Endothelial cell of umbilical vein (primary cell): ENCODE data around the gene ADCY3. TPM values are rescaled to one million over a fixed set of nuclear protein-coding genes. Genes with fewer than 3 reads are reported as not detected.

Source experiments
- BruUV-seq: library from RNA; stranded (reverse); fragments of 400-500 nt; replicated peaks from 2 replicates; lab custom pipeline; 2021; lab: Mats Ljungman, UMichigan
- CTCF ChIA-PET: fragments of 300-600, 350-600 bp; sonication (Branson Sonifier 250); formaldehyde crosslinking; loops from one replicate; lab custom pipeline; 2021; ENCODE audit warnings: antibody characterized with exemption, inconsistent platforms; lab: Charles Lee
- POLR2A ChIA-PET: fragments of 300-600, 350-600 bp; sonication (Branson Sonifier 250); formaldehyde crosslinking; loops from one replicate; lab custom pipeline; 2021; ENCODE audit warnings: antibody characterized with exemption, inconsistent platforms; lab: Charles Lee
- DNase-seq: peaks from one replicate; pipeline ENCODE4 v3.0.0-alpha.2; 2011; ENCODE audit warnings: low read depth, low spot score
- FAIRE-seq: peaks from 2 replicates; lab custom pipeline; 2011; peaks lifted over from hg19 to GRCh38; lab: Jason Lieb, UNC
- H2AFZ ChIP-seq: 2 replicates; pipeline ENCODE4 v1.6.0; 2012; ENCODE audit warnings: low read depth, low read length, control low read depth, inconsistent platforms
- H3K27ac ChIP-seq: 2 replicates; pipeline ENCODE4 v1.5.1; 2011; ENCODE audit warnings: low read depth, mild to moderate bottlenecking, control low read depth, low read length, moderate library complexity; ENCODE audit not compliant: insufficient read depth
- H3K27me3 ChIP-seq, 2 experiments: 2 replicates each; pipeline versions ENCODE4 v1.6.0 to v1.6.1; 2011; ENCODE audit warnings: low read length in 2 of 2, mixed read lengths in 1 of 2; ENCODE audit not compliant: control insufficient read depth in 2 of 2, insufficient read depth in 2 of 2
- H3K36me3 ChIP-seq, 2 experiments: 2 replicates in 1 of 2; 3 replicates in 1 of 2; pipeline ENCODE4 v1.5.1; 2011; ENCODE audit warnings: low read length in 2 of 2, mild to moderate bottlenecking in 1 of 2, moderate library complexity in 1 of 2; ENCODE audit not compliant: control insufficient read depth in 2 of 2, insufficient read depth in 2 of 2; ENCODE audit errors: extremely low read depth in 1 of 2
- H3K4me1 ChIP-seq: 3 replicates; pipeline ENCODE4 v1.5.1; 2011; ENCODE audit warnings: mild to moderate bottlenecking, low read length; ENCODE audit not compliant: control insufficient read depth, insufficient read depth; ENCODE audit errors: extremely low read depth
- H3K4me2 ChIP-seq: 2 replicates; pipeline ENCODE4 v1.6.1; 2011; ENCODE audit warnings: low read length, control low read depth, mixed read lengths; ENCODE audit not compliant: insufficient read depth
- H3K4me3 ChIP-seq, 3 experiments: fragments of 200-600 bp in 1 of 3; sonication (generic), shearing (Covaris generic) in 1 of 3; replicated peaks in 1 of 3; 2 replicates each; pipeline ENCODE4 v1.5.1; 2011 to 2016; ENCODE audit warnings: control low read depth in 3 of 3, low read length in 3 of 3, mild to moderate bottlenecking in 2 of 3, inconsistent platforms in 1 of 3, low read depth in 1 of 3, moderate library complexity in 1 of 3; ENCODE audit not compliant: insufficient read depth in 1 of 3
- H3K79me2 ChIP-seq: 2 replicates; pipeline ENCODE4 v1.6.0; 2012; ENCODE audit warnings: low read length, inconsistent platforms; ENCODE audit not compliant: control insufficient read depth, insufficient read depth
- H3K9ac ChIP-seq: replicated peaks from 2 replicates; pipeline ENCODE3; 2011; ENCODE audit warnings: low read length, control low read depth; ENCODE audit not compliant: insufficient read depth; ENCODE audit errors: extremely low read depth
- H3K9me1 ChIP-seq: replicated peaks from 3 replicates; pipeline ENCODE4 v1.6.0; 2011; ENCODE audit warnings: mild to moderate bottlenecking, low read length; ENCODE audit not compliant: control insufficient read depth, insufficient read depth; ENCODE audit errors: extremely low read depth
- H3K9me3 ChIP-seq: replicated peaks from 2 replicates; pipeline ENCODE4 v1.5.1; 2012; ENCODE audit warnings: low read length, inconsistent platforms; ENCODE audit not compliant: control insufficient read depth, insufficient read depth
- H4K20me1 ChIP-seq: replicated peaks from 2 replicates; pipeline ENCODE3; 2011; ENCODE audit warnings: mild to moderate bottlenecking, low read length; ENCODE audit not compliant: control insufficient read depth, insufficient read depth; ENCODE audit errors: extremely low read depth
- EZH2 ChIP-seq: IDR thresholded peaks from 2 replicates; pipeline ENCODE4 v1.6.1; 2012; ENCODE audit warnings: borderline replicate concordance, low read depth, mild to moderate bottlenecking, moderate library complexity, low read length, inconsistent platforms; ENCODE audit not compliant: severe bottlenecking
- FOS ChIP-seq: IDR thresholded peaks from 2 replicates; pipeline ENCODE4 v1.6.1; 2011; ENCODE audit warnings: mild to moderate bottlenecking, low read length, moderate library complexity, borderline replicate concordance; ENCODE audit not compliant: insufficient read depth
- GATA2 ChIP-seq: IDR thresholded peaks from 2 replicates; pipeline ENCODE4 v1.7.0; 2011; ENCODE audit warnings: low read depth, mild to moderate bottlenecking, moderate library complexity, mixed read lengths, low read length; ENCODE audit not compliant: insufficient read length, insufficient read depth
- JUN ChIP-seq: IDR thresholded peaks from 2 replicates; pipeline ENCODE4 v1.6.1; 2011; ENCODE audit warnings: borderline replicate concordance, low read depth; ENCODE audit not compliant: insufficient read length, insufficient read depth
- MYC ChIP-seq: IDR thresholded peaks from one replicate; pipeline ENCODE4 v1.6.1; 2011; ENCODE audit warnings: mild to moderate bottlenecking, low read depth, low read length
- POLR2A ChIP-seq: IDR thresholded peaks from 2 replicates; pipeline ENCODE4 v1.6.1; 2012; ENCODE audit warnings: low read depth, mild to moderate bottlenecking, control low read depth, low read length
- POLR2AphosphoS5 ChIP-seq: IDR thresholded peaks from 2 replicates; pipeline ENCODE4 v1.6.1; 2012; ENCODE audit warnings: low read depth, mild to moderate bottlenecking, control low read depth, low read length, moderate library complexity; ENCODE audit not compliant: insufficient read depth
- dilution Hi-C: fragments of 300-500 bp; cut with MboI; formaldehyde crosslinking; loops from one replicate; pipeline ENCODE4 v1.15.0; 2019; ENCODE audit warnings: low sequenced_read_pairs; ENCODE audit not compliant: extremely low pct_ligation_motif_present
- intact Hi-C: fragments of 100-400 bp; cut with micrococcal nuclease; formaldehyde crosslinking; loops from one replicate; pipeline ENCODE4 v1.10.0; 2022
- polyA plus RNA-seq, 4 experiments: library from polyadenylated mRNA; depleted of rRNA in 3 of 4; stranded (reverse) in 3 of 4; unstranded in 1 of 4; fragments of >200 nt; gene quantifications; 2 replicates each; pipeline versions ENCODE4 v1.2.1 to v1.2.3, GENCODE V29; 2011 to 2012; ENCODE audit warnings: missing spikeins in 1 of 4
- total RNA-seq: library from RNA; stranded (reverse); gene quantifications from 2 replicates; pipeline ENCODE4 v1.2.3, GENCODE V29; 2021
- TF ChIP-seq, protein P1 (sequence below): IDR thresholded peaks from 2 replicates; pipeline ENCODE4 v1.6.1; 2011; ENCODE audit not compliant: insufficient read depth, insufficient read length
- TF ChIP-seq, protein P2 (sequence below), 2 donors: IDR thresholded peaks; 1 replicate in 1 of 2; 2 replicates in 1 of 2; pipeline ENCODE4 v1.5.1; 2011; ENCODE audit warnings: low read length in 2 of 2, mild to moderate bottlenecking in 2 of 2, moderate library complexity in 2 of 2, control low read depth in 1 of 2, inconsistent platforms in 1 of 2, low read depth in 1 of 2; ENCODE audit not compliant: insufficient read depth in 1 of 2; ENCODE audit errors: extremely low read depth in 1 of 2

Gene ADCY3
- total and polyA plus RNA-seq, 2 donors (not counting 3 experiments of a cell fraction or from before 2014, with no cell fraction given), result 54.0 to 61.3 TPM

DNA sequence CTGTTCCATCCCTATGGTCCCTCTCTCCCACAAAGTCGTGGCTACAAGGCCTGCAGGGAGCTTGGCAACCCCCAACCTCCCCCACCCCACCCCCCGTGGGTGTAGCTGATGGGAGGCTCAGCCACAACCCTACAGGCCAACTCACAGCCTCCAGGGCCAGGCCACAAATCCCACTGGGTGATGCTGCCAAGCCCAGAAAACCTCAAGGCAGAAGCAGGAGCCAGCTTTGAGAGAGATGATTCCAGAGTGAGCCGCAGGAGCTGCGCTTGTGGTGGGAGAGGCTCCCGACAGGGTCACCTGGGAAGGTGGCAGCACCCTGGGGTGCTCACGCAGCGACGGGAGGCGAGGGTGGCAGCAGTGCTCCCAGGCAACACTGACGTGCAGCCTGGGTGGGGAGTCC, 44.8 kb downstream of the ADCY3 start:
- no peaks in the 10 kb centered on the region for H4K20me1 ChIP-seq
- no peak overlapping the region for H3K4me2 ChIP-seq
- no TSS peak for BruUV-seq
- no peak for TF ChIP-seq FOS
- no peak for TF ChIP-seq POLR2AphosphoS5
- no peak for TF ChIP-seq EZH2
- no peak for TF ChIP-seq POLR2A
- no peak for TF ChIP-seq MYC
- TF ChIP-seq, protein P1, sequence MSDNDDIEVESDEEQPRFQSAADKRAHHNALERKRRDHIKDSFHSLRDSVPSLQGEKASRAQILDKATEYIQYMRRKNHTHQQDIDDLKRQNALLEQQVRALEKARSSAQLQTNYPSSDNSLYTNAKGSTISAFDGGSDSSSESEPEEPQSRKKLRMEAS, result no peak
- TF ChIP-seq, protein P2, sequence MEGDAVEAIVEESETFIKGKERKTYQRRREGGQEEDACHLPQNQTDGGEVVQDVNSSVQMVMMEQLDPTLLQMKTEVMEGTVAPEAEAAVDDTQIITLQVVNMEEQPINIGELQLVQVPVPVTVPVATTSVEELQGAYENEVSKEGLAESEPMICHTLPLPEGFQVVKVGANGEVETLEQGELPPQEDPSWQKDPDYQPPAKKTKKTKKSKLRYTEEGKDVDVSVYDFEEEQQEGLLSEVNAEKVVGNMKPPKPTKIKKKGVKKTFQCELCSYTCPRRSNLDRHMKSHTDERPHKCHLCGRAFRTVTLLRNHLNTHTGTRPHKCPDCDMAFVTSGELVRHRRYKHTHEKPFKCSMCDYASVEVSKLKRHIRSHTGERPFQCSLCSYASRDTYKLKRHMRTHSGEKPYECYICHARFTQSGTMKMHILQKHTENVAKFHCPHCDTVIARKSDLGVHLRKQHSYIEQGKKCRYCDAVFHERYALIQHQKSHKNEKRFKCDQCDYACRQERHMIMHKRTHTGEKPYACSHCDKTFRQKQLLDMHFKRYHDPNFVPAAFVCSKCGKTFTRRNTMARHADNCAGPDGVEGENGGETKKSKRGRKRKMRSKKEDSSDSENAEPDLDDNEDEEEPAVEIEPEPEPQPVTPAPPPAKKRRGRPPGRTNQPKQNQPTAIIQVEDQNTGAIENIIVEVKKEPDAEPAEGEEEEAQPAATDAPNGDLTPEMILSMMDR (IDR thresholded peaks at IDR 0.05; ENCODE audit: extremely low read depth in 1 of 2, insufficient read depth in 1 of 2, low read depth in 1 of 2, low read length in 2 of 2), result no peak
- TF ChIP-seq GATA2, result no peak
- no peak for TF ChIP-seq JUN
- ChIA-PET POLR2A (no interaction called here), CTCF (interaction anchor here (1.3 kb wide), 1 partner anchor 73 kb away, joined by 3 read pairs; no protein-coding TSS in a partner anchor)
- DNase-seq (no peak), FAIRE-seq (no peak)
- no peaks in the 10 kb centered on the region for H3K9me1 ChIP-seq
- H3K36me3 ChIP-seq, result peaks cover 0 to 2% of the 10 kb centered on the region in 2 experiments
- no peak overlapping the region for H3K27ac ChIP-seq
- no peaks in the 10 kb centered on the region for H3K27me3 ChIP-seq
- H3K4me3 ChIP-seq, result no peak overlapping the region
- no peak overlapping the region for H2AFZ ChIP-seq
- no peak overlapping the region for H3K9ac ChIP-seq
- dilution Hi-C loops (no loop called here), intact Hi-C loops (no loop called here)
- H3K4me1 ChIP-seq, result no peaks in the 10 kb centered on the region
- H3K9me3 ChIP-seq, result no peaks in the 10 kb centered on the region
- no peaks in the 10 kb centered on the region for H3K79me2 ChIP-seq
